H7 (cell line): ENCODE results near the gene PYGM. TPM values are rescaled to one million over a fixed set of nuclear protein-coding genes. Genes with fewer than 3 reads are reported as not detected.

Experiments
- DNase-seq: peaks from one replicate; pipeline ENCODE4 v3.0.0; 2012
- H3K27me3 ChIP-seq: 2 replicates; pipeline ENCODE4 v1.6.0; 2011; ENCODE audit warnings: mild to moderate bottlenecking, low read length; ENCODE audit not compliant: control insufficient read depth, insufficient read depth
- H3K36me3 ChIP-seq: replicated peaks from 2 replicates; pipeline ENCODE4 v1.5.1; 2011; ENCODE audit warnings: low read length; ENCODE audit not compliant: control insufficient read depth, insufficient read depth
- H3K4me3 ChIP-seq: 2 replicates; pipeline ENCODE4 v1.5.1; 2011; ENCODE audit warnings: low read depth, mild to moderate bottlenecking, control low read depth, low read length, moderate library complexity; ENCODE audit not compliant: insufficient read depth
- total RNA-seq: library from RNA; depleted of rRNA; stranded (reverse); fragments of >200 nt; shearing (Covaris generic); gene quantifications from 2 replicates; pipeline ENCODE4 v1.2.3, GENCODE V29; 2014; rRNA removed

PYGM gene
- 2.9 and 6.4 TPM in 2 replicates for total RNA-seq

- peak; percentile 96 for DNase-seq
- Histone ChIP-seq H3K4me3 (no peak within 1 kb of the TSS), H3K27me3 (no peaks in the 10 kb centered on the region), H3K36me3 (peaks cover 12% of the 10 kb centered on the region)
These were observed at the start of gene PYGM for GRCh38 chr11:64759722-64760719. Gene PYGM, minus strand, starts transcription at chr11:64759974. Its CDS starts 76 bp downstream, at chr11:64759898.

GRCh38 chr11:64805481-64805880 lies 45.7 kb upstream of the PYGM start:
- H3K27me3 ChIP-seq = no peaks in the 10 kb centered on the region
- peaks cover 15% of the 10 kb centered on the region for H3K36me3 ChIP-seq
- H3K4me3 ChIP-seq = no peak overlapping the region
- DNase-seq = peak; percentile 37

GRCh38 chr11:64804346-64805210 lies 44.8 kb upstream of the PYGM start:
- no peak overlapping the region for H3K4me3 ChIP-seq
- H3K27me3 ChIP-seq = no peaks in the 10 kb centered on the region
- peak; percentile 72 for DNase-seq
- H3K36me3 ChIP-seq = peaks cover 15% of the 10 kb centered on the region

- Histone ChIP-seq H3K4me3 (peak overlapping the region; percentile 63), H3K27me3 (no peaks in the 10 kb centered on the region), H3K36me3 (peaks cover 17% of the 10 kb centered on the region)
- peak; percentile 86 for DNase-seq
These were observed 44.1 kb upstream of the PYGM start for GRCh38 chr11:64803846-64804345.

DNA sequence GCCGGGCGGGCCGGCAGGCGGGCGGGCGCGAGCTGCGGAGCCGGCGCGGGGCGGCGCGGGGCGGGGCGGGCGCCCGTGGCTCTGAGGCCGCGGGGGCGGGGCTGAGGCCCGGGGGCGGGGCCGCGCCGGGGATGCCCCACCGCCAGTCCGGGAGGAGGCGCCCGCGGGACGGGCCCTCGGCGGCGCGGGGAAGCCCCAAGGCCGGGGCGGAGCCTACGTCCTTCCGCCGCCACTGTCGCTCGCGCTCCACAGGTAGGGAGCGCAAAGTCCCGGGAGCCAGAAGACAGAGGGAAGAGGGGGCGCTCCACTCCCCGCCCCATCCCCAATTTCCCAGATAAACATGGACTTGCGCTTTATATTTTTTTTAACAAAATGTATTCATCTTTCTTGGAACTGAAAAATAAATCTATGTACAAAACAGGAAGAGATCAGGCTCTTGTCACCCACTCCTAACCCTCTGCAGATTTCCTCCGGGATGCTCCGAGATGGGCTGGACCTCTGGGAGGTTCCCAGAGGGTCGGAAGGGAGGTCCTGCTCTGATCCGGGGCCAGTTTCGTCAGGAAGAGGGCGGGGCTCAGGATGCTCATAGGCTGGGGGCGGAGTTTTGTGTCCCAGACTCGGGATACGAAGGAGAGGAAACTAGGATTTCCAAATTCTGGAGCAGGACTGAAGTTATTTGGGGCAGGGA lies 43.5 kb upstream of the PYGM start, which contains the start of gene MAP4K2:
Gene MAP4K2, minus strand, starts transcription at position 57 of the 688 bp plus-strand sequence. CDS start 65 bp downstream, outside the sequence.
- peak within 1 kb of the TSS; percentile 63 for H3K4me3 ChIP-seq
- no peaks in the 10 kb centered on the region for H3K27me3 ChIP-seq
- peaks cover 17% of the 10 kb centered on the region for H3K36me3 ChIP-seq
- DNase-seq = peak; percentile 100

- Histone ChIP-seq H3K4me3 (peak overlapping the region; percentile 63), H3K36me3 (peaks cover 13% of the 10 kb centered on the region), H3K27me3 (no peaks in the 10 kb centered on the region)
- DNase-seq = peak; percentile 68
These were observed 42.8 kb upstream of the PYGM start for GRCh38 chr11:64802370-64803157.

DNA sequence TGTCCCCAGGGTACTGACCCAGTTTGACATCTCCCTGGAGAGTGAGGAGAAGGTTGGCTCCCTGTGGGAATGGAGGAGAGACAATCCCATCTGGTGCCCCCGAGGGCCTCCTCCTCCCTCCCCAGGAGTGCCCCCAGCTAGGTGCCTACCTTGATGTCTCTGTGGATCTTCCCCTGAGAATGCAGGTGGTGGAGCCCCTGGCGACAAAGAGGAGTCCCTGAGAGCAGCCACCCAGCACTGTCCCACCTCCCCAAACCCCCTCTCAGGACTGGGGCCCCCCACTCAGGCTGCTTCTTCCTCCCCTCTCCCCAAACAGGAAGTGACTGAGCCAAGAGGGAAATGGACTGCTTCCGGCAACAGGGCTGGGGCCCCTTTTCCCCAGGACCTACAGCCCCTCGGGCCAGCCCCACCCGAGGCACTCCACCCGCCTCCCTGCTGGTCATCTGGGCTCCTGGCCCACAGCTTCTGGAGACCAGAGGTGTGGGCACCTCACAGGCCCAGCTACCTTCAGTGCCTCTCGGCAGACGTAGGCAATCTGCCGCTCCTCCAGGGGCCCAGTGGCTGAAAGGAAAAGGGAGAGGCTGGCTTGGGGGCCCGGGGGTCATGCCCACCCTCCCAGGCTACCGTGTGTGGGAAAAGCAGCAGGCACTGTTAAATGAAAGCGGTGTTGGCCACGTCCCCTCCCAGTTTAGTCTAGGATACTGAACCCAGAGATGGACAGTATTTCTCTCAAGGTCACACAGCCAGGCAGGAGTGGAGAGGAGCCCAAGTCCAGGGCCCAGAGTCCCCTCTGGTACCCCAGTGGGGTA lies 42.0 kb upstream of the PYGM start:
- peaks cover 9% of the 10 kb centered on the region for H3K36me3 ChIP-seq
- DNase-seq = peak; percentile 50
- H3K27me3 ChIP-seq = no peaks in the 10 kb centered on the region
- no peak overlapping the region for H3K4me3 ChIP-seq

- peak; percentile 37 for DNase-seq
- Histone ChIP-seq H3K27me3 (no peaks in the 10 kb centered on the region), H3K4me3 (no peak overlapping the region), H3K36me3 (peaks cover 5% of the 10 kb centered on the region)
These were observed 41.3 kb upstream of the PYGM start for GRCh38 chr11:64801158-64801464.

- DNase-seq = peak; percentile 33
- H3K36me3 ChIP-seq = peaks cover 3% of the 10 kb centered on the region
- no peaks in the 10 kb centered on the region for H3K27me3 ChIP-seq
- H3K4me3 ChIP-seq = no peak overlapping the region
These were observed 40.8 kb upstream of the PYGM start for GRCh38 chr11:64800303-64801157.

DNA sequence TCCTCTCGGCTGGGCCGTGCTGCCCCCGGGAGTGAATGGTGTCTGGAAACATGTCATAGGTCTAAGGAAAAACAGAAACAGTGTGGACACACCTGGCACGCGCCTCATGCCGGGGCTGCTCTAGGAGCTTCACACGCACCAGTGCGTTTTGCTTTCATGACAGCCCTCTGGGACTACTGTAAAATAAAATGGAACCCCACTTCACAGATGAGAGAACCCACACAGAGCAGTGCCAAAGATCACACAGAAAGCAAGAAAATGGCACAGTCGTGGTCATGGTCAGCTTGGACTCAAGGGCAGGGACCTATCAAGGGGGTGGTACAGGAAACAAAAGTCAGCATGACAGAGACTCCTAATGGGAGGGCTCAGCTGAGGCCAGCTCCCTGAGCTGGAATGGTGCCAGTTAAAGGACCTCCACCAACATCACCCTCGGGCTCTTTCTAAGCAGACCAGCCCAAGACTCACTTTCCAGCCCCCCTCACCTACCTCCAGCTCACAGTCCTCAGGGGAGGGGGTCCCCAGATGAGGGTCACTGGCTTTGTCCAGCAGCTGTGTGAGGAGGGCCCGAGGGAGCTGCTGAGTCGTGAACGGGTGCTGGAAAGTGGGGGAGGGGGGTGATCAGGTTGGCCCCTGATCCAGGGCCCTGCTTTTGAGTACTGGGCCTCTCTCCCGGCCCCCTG lies 40.0 kb upstream of the PYGM start:
- Histone ChIP-seq H3K4me3 (no peak overlapping the region), H3K36me3 (peaks cover 2% of the 10 kb centered on the region), H3K27me3 (no peaks in the 10 kb centered on the region)
- DNase-seq = peak; percentile 33

DNA sequence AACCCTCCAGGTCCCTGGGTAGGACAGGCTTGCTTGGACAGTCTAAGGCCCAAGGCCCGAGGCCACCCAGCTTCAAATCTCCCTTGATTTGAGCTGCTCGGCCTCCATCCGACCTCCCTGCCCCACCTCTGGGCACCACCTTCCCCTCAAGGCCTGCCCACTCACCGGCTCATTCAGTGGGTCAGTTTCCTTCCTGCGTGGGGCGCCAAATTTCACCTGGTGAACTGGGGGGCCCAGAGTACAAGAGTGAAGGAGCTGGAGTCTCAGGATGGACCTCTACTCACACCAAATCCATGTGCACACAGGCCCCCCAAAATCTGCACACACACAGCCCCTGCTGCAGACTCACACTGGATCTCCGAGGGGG lies 39.5 kb upstream of the PYGM start:
- Histone ChIP-seq H3K27me3 (no peaks in the 10 kb centered on the region), H3K4me3 (no peak overlapping the region), H3K36me3 (peaks cover 2% of the 10 kb centered on the region)
- DNase-seq = peak; percentile 32
